ENCODE results near the gene PAEP. TPM values are rescaled to one million over a fixed set of nuclear protein-coding genes. Genes with fewer than 3 reads are reported as not detected.

Gene PAEP
- total and polyA plus RNA-seq, 9 donors, result 0.41 to 8.8 (median 1.2) TPM; not detected in 2

DNA sequence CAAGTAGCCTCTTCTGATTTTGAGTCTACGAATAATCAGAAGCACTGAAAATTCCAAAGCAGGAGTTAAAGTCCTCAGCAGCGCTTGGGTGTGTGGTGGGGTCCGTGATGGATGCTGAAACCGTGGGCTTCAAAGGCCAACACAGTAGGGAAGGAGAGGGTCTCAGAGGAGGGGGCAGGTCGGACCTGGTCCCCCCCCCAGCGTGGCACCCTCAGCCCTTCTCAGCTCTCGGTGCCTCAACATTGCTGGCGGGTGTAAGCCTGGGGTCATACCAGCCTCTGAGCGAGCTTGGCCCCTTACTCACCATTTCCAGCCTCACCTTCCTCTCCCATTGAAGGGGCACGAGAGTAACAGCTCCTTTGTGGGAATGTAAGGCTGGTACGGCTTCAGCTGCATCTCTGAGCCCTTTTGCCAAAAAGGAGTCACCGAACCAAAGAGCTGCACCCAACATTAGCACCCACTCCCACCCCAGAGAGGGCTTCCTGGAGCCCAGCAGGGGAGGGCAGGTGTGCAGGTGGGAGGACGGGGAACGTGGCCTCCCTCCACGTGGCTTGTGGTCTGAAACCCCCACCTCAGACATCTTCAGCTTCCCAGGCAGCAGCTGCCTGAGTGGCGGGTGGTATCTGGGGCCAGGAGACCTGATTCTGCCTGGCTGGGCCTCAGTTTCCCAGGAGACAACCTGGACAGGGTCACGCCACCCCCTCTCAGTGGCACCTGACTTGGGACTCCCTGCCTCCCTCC, 47.0 kb upstream of the PAEP start:
- Histone ChIP-seq H3K9me3 (no peaks in the 10 kb centered on the region), H3K36me3 (no peaks in the 10 kb centered on the region), H3K4me1 (ENCODE audit: insufficient read depth) (no peaks in the 10 kb centered on the region), H3K4me3 (no peak overlapping the region), H3K27ac (no peak overlapping the region), H3K27me3 (no peaks in the 10 kb centered on the region)
- TF ChIP-seq POLR2A (IDR thresholded peaks at IDR 0.05) (no peak), EP300 (IDR thresholded peaks at IDR 0.05) (no peak)
- TF ChIP-seq, protein P1, sequence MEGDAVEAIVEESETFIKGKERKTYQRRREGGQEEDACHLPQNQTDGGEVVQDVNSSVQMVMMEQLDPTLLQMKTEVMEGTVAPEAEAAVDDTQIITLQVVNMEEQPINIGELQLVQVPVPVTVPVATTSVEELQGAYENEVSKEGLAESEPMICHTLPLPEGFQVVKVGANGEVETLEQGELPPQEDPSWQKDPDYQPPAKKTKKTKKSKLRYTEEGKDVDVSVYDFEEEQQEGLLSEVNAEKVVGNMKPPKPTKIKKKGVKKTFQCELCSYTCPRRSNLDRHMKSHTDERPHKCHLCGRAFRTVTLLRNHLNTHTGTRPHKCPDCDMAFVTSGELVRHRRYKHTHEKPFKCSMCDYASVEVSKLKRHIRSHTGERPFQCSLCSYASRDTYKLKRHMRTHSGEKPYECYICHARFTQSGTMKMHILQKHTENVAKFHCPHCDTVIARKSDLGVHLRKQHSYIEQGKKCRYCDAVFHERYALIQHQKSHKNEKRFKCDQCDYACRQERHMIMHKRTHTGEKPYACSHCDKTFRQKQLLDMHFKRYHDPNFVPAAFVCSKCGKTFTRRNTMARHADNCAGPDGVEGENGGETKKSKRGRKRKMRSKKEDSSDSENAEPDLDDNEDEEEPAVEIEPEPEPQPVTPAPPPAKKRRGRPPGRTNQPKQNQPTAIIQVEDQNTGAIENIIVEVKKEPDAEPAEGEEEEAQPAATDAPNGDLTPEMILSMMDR (IDR thresholded peaks at IDR 0.05), result no peak
- peak in 1 of 5 donors; percentile 2 for DNase-seq
- 74 to 82% (median 75%) methylated on average over 17 of the region's 17 CpGs for WGBS, 3 donors
- intact Hi-C loops (cut with DNase I), result no loop called here

DNA sequence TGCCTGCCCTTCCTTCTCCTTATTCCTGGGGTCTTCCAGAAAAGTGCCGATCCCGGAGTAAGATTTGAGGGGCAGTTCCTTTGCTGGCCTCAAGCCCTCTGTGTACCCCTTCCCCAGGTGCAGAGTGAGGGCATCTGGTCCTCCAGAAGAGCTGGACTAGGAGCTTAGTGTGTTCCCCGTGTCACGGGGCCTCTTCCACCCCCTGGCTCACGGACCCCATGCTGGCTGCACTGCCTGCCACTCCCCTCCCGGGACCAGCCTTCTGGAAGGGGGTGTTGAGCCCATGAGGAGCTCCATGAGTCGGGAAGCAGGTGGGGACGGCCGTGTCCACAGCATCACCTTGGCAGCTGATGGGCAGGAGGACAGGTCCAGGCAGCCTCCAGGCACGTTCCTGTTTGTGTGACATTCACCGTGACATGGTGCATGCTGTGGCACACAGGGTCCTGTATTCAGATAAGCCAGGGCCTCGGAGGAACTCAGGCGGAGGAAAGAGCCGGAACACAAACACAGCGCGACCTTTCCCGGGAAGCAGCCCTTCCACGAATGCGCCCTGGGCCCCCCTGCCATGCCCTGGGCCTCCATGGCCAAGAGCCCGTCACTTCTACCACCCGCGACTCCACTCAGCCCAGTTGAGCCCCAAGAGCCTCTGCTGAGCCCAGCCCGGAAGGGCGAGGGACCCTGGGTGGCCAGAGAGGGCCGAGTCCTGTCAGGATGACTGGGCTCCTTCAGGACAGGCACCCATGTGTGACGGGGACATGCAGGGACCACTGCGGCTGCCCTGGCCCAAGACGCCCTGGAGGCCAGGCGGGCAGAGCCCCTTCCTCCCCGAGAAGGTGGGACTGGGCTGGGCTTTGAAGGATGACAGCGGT, 46.2 kb upstream of the PAEP start:
- intact Hi-C loops (cut with DNase I), result no loop called here
- no peak for TF ChIP-seq POLR2A (IDR thresholded peaks at IDR 0.05)
- no peak for TF ChIP-seq EP300 (IDR thresholded peaks at IDR 0.05)
- TF ChIP-seq, protein P1 (IDR thresholded peaks at IDR 0.05), result no peak
- WGBS, 3 donors, result 84 to 87% (median 85%) methylated on average over 30 to 31 of the region's 31 CpGs
- Histone ChIP-seq H3K4me3 (no peak overlapping the region), H3K27ac (no peak overlapping the region), H3K36me3 (no peaks in the 10 kb centered on the region), H3K9me3 (no peaks in the 10 kb centered on the region), H3K4me1 (ENCODE audit: insufficient read depth) (no peaks in the 10 kb centered on the region), H3K27me3 (no peaks in the 10 kb centered on the region)
- DNase-seq, result peak in 1 of 5 donors; percentile 10

DNA sequence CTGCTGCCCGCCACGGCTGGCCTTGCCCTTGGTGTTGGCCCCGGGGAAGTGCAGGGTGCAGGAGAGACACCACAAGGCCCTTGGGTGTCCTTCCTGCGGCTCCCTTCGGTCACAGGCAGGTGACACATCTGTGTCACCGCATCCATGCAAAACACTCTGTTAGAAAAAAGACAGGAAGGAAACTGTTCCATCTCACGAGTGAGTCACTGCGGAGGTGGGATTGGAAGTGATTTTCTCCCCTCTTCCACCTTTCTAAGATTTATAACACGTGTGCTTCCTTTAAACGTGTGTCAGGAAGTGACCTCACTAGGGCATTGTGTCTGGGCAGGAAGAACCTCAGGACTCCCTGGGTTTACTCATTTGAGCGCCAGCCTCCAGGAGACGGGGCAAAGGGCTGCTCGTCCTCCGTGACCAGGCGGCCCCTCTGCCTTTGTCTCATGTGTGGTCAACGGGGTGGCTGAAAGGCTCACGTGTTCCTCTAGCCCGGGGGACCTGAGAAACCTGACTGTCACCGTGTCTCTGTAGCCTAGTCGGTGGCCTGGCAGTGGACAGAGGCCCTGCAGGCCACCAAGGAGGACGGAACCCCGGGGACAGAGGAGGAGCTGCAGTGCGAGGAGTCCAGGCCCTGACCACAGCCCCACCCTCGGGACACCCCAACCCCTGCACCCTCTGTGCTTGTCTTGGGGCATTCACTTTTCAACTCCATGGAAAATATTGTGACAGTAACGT, 45.3 kb upstream of the PAEP start:
- H3K27ac ChIP-seq, result no peak overlapping the region
- intact Hi-C loops (cut with DNase I), result no loop called here
- H3K27me3 ChIP-seq, result no peaks in the 10 kb centered on the region
- no peak for TF ChIP-seq EP300 (IDR thresholded peaks at IDR 0.05)
- TF ChIP-seq, protein P1 (IDR thresholded peaks at IDR 0.05), result no peak
- TF ChIP-seq POLR2A (IDR thresholded peaks at IDR 0.05), result no peak
- DNase-seq, result peak in 1 of 5 donors; percentile 4
- no peaks in the 10 kb centered on the region for H3K9me3 ChIP-seq
- WGBS, 3 donors, result 75 to 84% (median 77%) methylated on average over 25 of the region's 25 CpGs
- H3K4me3 ChIP-seq, result no peak overlapping the region
- H3K36me3 ChIP-seq, result no peaks in the 10 kb centered on the region
- no peaks in the 10 kb centered on the region for H3K4me1 ChIP-seq (ENCODE audit: insufficient read depth)

DNA sequence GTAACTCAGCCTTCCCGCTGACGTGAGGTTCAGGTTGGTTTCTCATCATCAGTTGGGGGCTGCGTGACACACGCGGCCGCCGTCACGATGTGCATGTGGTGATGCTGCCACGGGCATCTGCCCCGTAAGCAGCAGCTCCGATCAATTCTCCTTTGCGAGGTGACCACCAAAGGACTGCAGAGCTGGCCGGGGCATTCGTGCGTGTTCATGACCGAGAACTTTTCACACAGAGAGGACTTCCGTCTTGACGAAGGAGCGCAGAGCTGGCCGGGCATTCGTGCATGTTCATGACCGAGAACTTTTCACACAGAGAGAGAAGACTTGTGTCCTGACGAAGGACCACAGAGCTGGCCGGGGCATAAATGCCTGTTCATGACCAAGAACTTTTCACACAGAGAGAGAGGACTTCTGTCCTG, 44.1 kb upstream of the PAEP start:
- H3K36me3 ChIP-seq, result no peaks in the 10 kb centered on the region
- 86 to 90% (median 89%) methylated on average over 24 of the region's 24 CpGs for WGBS, 3 donors
- no peaks in the 10 kb centered on the region for H3K27me3 ChIP-seq
- intact Hi-C loops (cut with DNase I), result no loop called here
- no peak overlapping the region for H3K27ac ChIP-seq
- no peaks in the 10 kb centered on the region for H3K4me1 ChIP-seq (ENCODE audit: insufficient read depth)
- no peak for DNase-seq
- H3K9me3 ChIP-seq, result no peaks in the 10 kb centered on the region
- TF ChIP-seq EP300 (IDR thresholded peaks at IDR 0.05) (no peak), POLR2A (IDR thresholded peaks at IDR 0.05) (no peak)
- TF ChIP-seq, protein P1 (IDR thresholded peaks at IDR 0.05), result no peak
- H3K4me3 ChIP-seq, result no peak overlapping the region

Measured in ovary (tissue), 9 donors.